SK-N-SH (cell line): ENCODE measurements around the gene PRICKLE2. TPM values are rescaled to one million over a fixed set of nuclear protein-coding genes. Genes with fewer than 3 reads are reported as not detected.

Experiments used
- CTCF ChIA-PET: fragments of 300-600, 350-600 bp; formaldehyde crosslinking; extraction: SDS; loops from one replicate; lab custom pipeline; 2021; lab: Yijun Ruan, JAX
- POLR2A ChIA-PET: fragments of 350-600 bp; sonication (Branson Sonifier 250); formaldehyde crosslinking; extraction: SDS; loops from one replicate; lab custom pipeline; 2020; ENCODE audit warnings: antibody characterized with exemption, inconsistent platforms; lab: Yijun Ruan, JAX
- DNase-seq: peaks from one replicate; pipeline ENCODE4 v3.0.0; 2012
- H2AFZ ChIP-seq: fragments of 200-600 bp; sonication (generic); 2 replicates; pipeline ENCODE4 v1.8.1; 2016; ENCODE audit warnings: antibody characterized with exemption, mild to moderate bottlenecking, low read depth
- H3F3A ChIP-seq: fragments of 200-600 bp; sonication (generic); replicated peaks from 2 replicates; pipeline ENCODE3; 2016; ENCODE audit warnings: antibody characterized with exemption, mild to moderate bottlenecking; ENCODE audit not compliant: insufficient read depth
- H3K27ac ChIP-seq, 2 experiments: fragments of 200-500 bp in 1 of 2; fragments of 200-600 bp in 1 of 2; sonication (Bioruptor generic) in 1 of 2; sonication (generic), shearing (Covaris generic) in 1 of 2; 2 replicates each; pipeline versions ENCODE4 v1.5.1 to v1.6.1; 2014 to 2016; ENCODE audit warnings: low read depth in 2 of 2, inconsistent platforms in 1 of 2, low read length in 1 of 2, mild to moderate bottlenecking in 1 of 2, mixed read lengths in 1 of 2
- H3K27me3 ChIP-seq: fragments of 200-600 bp; sonication (generic), shearing (Covaris generic); 2 replicates; pipeline ENCODE4 v1.6.1; 2016; ENCODE audit warnings: mixed run types; ENCODE audit not compliant: insufficient read depth
- H3K36me3 ChIP-seq, 2 experiments: fragments of 200-500 bp in 1 of 2; fragments of 200-600 bp in 1 of 2; sonication (Bioruptor generic) in 1 of 2; sonication (generic) in 1 of 2; replicated peaks in 1 of 2; 2 replicates each; pipeline versions ENCODE3 to v1.5.1; 2014 to 2016; ENCODE audit warnings: low read length in 1 of 2, mild to moderate bottlenecking in 1 of 2; ENCODE audit not compliant: insufficient read depth in 2 of 2, control insufficient read depth in 1 of 2
- H3K4me1 ChIP-seq, 2 experiments: fragments of 200-500 bp in 1 of 2; fragments of 200-600 bp in 1 of 2; sonication (Bioruptor generic) in 1 of 2; sonication (generic), shearing (Covaris generic) in 1 of 2; 2 replicates each; pipeline versions ENCODE4 v1.5.1 to v1.6.1; 2014 to 2016; ENCODE audit warnings: low read depth in 1 of 2, low read length in 1 of 2, mixed run types in 1 of 2; ENCODE audit not compliant: insufficient read depth in 2 of 2, control insufficient read depth in 1 of 2
- H3K4me2 ChIP-seq: fragments of 200-600 bp; sonication (generic), shearing (Covaris generic); 2 replicates; pipeline ENCODE4 v1.6.1; 2017; ENCODE audit warnings: mixed run types
- H3K4me3 ChIP-seq, 2 experiments: fragments of 200-500 bp in 1 of 2; fragments of 200-600 bp in 1 of 2; sonication (Bioruptor generic) in 1 of 2; sonication (generic), shearing (Covaris generic) in 1 of 2; 2 replicates each; pipeline versions ENCODE4 v1.5.1 to v1.8.1; 2014 to 2016; ENCODE audit warnings: low read depth in 2 of 2, inconsistent platforms in 1 of 2, low read length in 1 of 2, mild to moderate bottlenecking in 1 of 2, mixed read lengths in 1 of 2, moderate library complexity in 1 of 2
- H3K79me2 ChIP-seq: fragments of 200-600 bp; sonication (generic); 2 replicates; pipeline ENCODE4 v1.8.1; 2017; ENCODE audit warnings: mild to moderate bottlenecking; ENCODE audit not compliant: insufficient read depth
- H3K9ac ChIP-seq: fragments of 200-600 bp; sonication (generic); 2 replicates; pipeline ENCODE4 v1.6.1; 2017; ENCODE audit warnings: mixed run types
- H3K9me2 ChIP-seq: fragments of 200-600 bp; sonication (generic); 2 replicates; pipeline ENCODE4 v1.6.1; 2017; ENCODE audit warnings: mixed run types
- H3K9me3 ChIP-seq: fragments of 200-600 bp; sonication (generic); 2 replicates; pipeline ENCODE4 v1.6.1; 2017; ENCODE audit warnings: mixed run types, mild to moderate bottlenecking, moderate library complexity
- H4K20me1 ChIP-seq: fragments of 200-600 bp; sonication (generic); 2 replicates; pipeline ENCODE4 v1.6.1; 2017; ENCODE audit warnings: mild to moderate bottlenecking, mixed run types; ENCODE audit not compliant: insufficient read depth
- CHD2 ChIP-seq: fragments of 150-350 bp; IDR thresholded peaks from 2 replicates; pipeline ENCODE4 v1.6.1; 2018; ENCODE audit warnings: low read length; ENCODE audit not compliant: partially characterized antibody
- ELF1 ChIP-seq: IDR thresholded peaks from 2 replicates; pipeline ENCODE4 v1.4.0; 2012
- FOXJ3 ChIP-seq: sonication (generic); formaldehyde crosslinking; IDR thresholded peaks from 2 replicates; pipeline ENCODE4 v1.5.1; 2020; ENCODE audit warnings: mild to moderate bottlenecking, missing genetic modification reagents
- GABPA ChIP-seq: IDR thresholded peaks from 2 replicates; pipeline ENCODE4 v1.4.0; 2012; ENCODE audit warnings: low read depth, mild to moderate bottlenecking
- MEF2A ChIP-seq: IDR thresholded peaks from 2 replicates; pipeline ENCODE4 v1.4.0; 2012; ENCODE audit warnings: low read depth, borderline replicate concordance
- NFIC ChIP-seq: IDR thresholded peaks from 2 replicates; pipeline ENCODE4 v1.4.0; 2012; ENCODE audit warnings: borderline replicate concordance
- NRF1 ChIP-seq: IDR thresholded peaks from 2 replicates; pipeline ENCODE4 v1.6.1; 2012; ENCODE audit warnings: low read depth, mild to moderate bottlenecking, low read length
- RCOR1 ChIP-seq: fragments of 150-350 bp; IDR thresholded peaks from 2 replicates; pipeline ENCODE4 v1.6.1; 2017; ENCODE audit warnings: antibody characterized with exemption, low read length
- SIN3A ChIP-seq: IDR thresholded peaks from 2 replicates; pipeline ENCODE4 v1.6.1; 2012; ENCODE audit warnings: low read depth, mild to moderate bottlenecking, low read length, moderate library complexity, borderline replicate concordance
- SMC3 ChIP-seq: IDR thresholded peaks from 2 replicates; pipeline ENCODE4 v1.6.1; 2012; ENCODE audit warnings: low read depth, low read length, improper control_type of control experiment
- TCF12 ChIP-seq: IDR thresholded peaks from 2 replicates; pipeline ENCODE4 v1.4.0; 2012
- WGBS: methylation state at CpG from one replicate; pipeline ENCODE4 v1.1.6; 2017; ENCODE audit warnings: low lambda C conversion rate; 5-methylcytosine and 5-hydroxymethylcytosine counted together
- polyA plus RNA-seq, 3 experiments: library from polyadenylated mRNA; depleted of rRNA; stranded (reverse); fragments of >200 nt; gene quantifications; 2 replicates each; pipeline ENCODE4 v1.2.3, GENCODE V29; 2012
- TF ChIP-seq, protein P1 (sequence below): fragments of 200-600 bp; sonication (generic); IDR thresholded peaks from 2 replicates; pipeline ENCODE4 v1.6.1; 2017; ENCODE audit warnings: antibody characterized with exemption, mild to moderate bottlenecking, moderate library complexity
- TF ChIP-seq, protein P2 (sequence below): IDR thresholded peaks from 2 replicates; pipeline ENCODE4 v1.4.0; 2012; ENCODE audit warnings: low read depth
- TF ChIP-seq, protein P3 (sequence below): IDR thresholded peaks from 2 replicates; pipeline ENCODE4 v1.4.0; 2012; ENCODE audit warnings: low read depth, borderline replicate concordance
- TF ChIP-seq, protein P4 (sequence below): fragments of 150-350 bp; IDR thresholded peaks from 2 replicates; pipeline ENCODE4 v1.6.1; 2017; ENCODE audit warnings: antibody characterized with exemption, low read length, low read depth, borderline replicate concordance
- TF ChIP-seq, protein P5 (sequence below): IDR thresholded peaks from 2 replicates; pipeline ENCODE4; 2012

Gene PRICKLE2
- polyA plus RNA-seq, 1 of the 3 experiments (the other 2 are of a cell fraction) = 0.67 TPM

DNA sequence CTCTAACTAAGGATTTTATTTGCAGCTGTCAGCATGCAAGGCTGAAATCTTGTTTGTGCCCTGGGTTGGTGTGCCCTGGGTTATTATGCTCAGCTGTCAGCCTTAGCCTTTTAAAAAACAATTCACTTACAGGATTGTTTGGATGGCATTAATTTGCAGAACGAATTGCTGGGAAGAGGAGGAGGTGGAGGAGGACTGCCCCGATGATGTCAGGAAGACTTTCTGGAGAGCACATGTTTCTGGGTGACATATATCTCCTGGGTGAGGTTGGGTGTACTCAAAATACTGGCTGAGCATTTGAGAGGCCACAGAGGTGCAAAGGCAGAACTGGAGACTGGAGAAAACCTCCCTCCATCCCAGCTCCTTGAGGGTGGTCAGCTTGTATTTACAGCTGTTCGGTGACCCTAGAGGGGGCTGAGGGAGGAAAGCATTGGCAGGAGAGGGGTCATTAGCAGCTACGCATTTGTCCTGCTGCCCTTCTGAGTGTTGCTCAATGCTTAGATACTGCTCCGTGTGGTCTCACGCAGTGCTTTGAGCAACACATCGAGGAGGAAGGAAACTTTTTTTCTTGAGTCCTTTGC is 142.2 kb downstream of the PRICKLE2 start:
- Histone ChIP-seq H3K27ac (no peak overlapping the region), H3K9me2 (no peaks in the 10 kb centered on the region), H4K20me1 (no peaks in the 10 kb centered on the region), H3K4me3 (no peak overlapping the region), H3K79me2 (no peaks in the 10 kb centered on the region), H3F3A (peaks cover 6% of the 10 kb centered on the region), H2AFZ (no peak overlapping the region), H3K27me3 (no peaks in the 10 kb centered on the region), H3K36me3 (no peaks in the 10 kb centered on the region), H3K4me2 (no peak overlapping the region), H3K9me3 (no peaks in the 10 kb centered on the region; the same call in 1 of the 2 replicates), H3K9ac (no peak overlapping the region), H3K4me1 (no peaks in the 10 kb centered on the region; a peak in 1 of 4 replicates)
- 83% methylated on average over 7 of the region's 7 CpGs for WGBS
- POLR2A ChIA-PET = no interaction called here
- TF ChIP-seq, protein P1, sequence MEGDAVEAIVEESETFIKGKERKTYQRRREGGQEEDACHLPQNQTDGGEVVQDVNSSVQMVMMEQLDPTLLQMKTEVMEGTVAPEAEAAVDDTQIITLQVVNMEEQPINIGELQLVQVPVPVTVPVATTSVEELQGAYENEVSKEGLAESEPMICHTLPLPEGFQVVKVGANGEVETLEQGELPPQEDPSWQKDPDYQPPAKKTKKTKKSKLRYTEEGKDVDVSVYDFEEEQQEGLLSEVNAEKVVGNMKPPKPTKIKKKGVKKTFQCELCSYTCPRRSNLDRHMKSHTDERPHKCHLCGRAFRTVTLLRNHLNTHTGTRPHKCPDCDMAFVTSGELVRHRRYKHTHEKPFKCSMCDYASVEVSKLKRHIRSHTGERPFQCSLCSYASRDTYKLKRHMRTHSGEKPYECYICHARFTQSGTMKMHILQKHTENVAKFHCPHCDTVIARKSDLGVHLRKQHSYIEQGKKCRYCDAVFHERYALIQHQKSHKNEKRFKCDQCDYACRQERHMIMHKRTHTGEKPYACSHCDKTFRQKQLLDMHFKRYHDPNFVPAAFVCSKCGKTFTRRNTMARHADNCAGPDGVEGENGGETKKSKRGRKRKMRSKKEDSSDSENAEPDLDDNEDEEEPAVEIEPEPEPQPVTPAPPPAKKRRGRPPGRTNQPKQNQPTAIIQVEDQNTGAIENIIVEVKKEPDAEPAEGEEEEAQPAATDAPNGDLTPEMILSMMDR = no peak
- TF ChIP-seq ELF1 (no peak), TCF12 (no peak), NRF1 (no peak), SMC3 (no peak), FOXJ3 (no peak), MEF2A (no peak)
- TF ChIP-seq, protein P2, sequence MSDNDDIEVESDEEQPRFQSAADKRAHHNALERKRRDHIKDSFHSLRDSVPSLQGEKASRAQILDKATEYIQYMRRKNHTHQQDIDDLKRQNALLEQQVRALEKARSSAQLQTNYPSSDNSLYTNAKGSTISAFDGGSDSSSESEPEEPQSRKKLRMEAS = no peak
- TF ChIP-seq, protein P3, sequence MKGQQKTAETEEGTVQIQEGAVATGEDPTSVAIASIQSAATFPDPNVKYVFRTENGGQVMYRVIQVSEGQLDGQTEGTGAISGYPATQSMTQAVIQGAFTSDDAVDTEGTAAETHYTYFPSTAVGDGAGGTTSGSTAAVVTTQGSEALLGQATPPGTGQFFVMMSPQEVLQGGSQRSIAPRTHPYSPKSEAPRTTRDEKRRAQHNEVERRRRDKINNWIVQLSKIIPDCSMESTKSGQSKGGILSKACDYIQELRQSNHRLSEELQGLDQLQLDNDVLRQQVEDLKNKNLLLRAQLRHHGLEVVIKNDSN = no peak
- DNase-seq = no peak
- CTCF ChIA-PET = interaction anchor here (1.1 to 1.2 kb wide), 2 partner anchors 17 to 60 kb away, joined by 3 read pairs; partner anchors contain the start of gene PSMD6

DNA sequence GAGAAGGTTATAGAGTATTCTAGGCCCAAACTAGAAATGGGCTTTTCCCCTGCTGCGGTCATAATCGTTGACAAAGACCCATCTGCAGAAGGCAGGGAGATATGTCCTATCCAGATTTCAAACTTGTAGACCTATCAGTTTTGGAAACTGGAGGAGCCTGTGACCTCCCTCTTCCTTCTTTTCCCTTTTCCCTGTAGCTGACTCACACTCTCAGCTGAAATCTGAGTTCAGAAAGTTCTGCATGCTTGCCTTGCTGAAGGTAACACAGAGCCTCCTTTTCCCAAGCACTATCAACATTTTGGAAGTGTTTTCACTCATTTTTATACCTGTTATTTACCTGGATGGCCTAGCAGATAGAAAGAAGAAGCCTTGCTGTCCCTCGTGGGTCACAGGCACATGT is 142.9 kb downstream of the PRICKLE2 start:
- TF ChIP-seq, protein P4, sequence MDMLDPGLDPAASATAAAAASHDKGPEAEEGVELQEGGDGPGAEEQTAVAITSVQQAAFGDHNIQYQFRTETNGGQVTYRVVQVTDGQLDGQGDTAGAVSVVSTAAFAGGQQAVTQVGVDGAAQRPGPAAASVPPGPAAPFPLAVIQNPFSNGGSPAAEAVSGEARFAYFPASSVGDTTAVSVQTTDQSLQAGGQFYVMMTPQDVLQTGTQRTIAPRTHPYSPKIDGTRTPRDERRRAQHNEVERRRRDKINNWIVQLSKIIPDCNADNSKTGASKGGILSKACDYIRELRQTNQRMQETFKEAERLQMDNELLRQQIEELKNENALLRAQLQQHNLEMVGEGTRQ = no peak
- TF ChIP-seq, protein P5, sequence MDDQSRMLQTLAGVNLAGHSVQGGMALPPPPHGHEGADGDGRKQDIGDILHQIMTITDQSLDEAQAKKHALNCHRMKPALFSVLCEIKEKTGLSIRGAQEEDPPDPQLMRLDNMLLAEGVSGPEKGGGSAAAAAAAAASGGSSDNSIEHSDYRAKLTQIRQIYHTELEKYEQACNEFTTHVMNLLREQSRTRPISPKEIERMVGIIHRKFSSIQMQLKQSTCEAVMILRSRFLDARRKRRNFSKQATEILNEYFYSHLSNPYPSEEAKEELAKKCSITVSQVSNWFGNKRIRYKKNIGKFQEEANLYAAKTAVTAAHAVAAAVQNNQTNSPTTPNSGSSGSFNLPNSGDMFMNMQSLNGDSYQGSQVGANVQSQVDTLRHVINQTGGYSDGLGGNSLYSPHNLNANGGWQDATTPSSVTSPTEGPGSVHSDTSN = no peak
- TF ChIP-seq, protein P3 = no peak
- no peak for TF ChIP-seq CHD2
- TF ChIP-seq NFIC = no peak
- TF ChIP-seq RCOR1 = no peak
- TF ChIP-seq SIN3A = no peak
- TF ChIP-seq GABPA = no peak
- no peak for DNase-seq

More for the DNA sequence above, 142.9 kb downstream of the PRICKLE2 start:
- WGBS = 77% methylated on average over 3 of the region's 3 CpGs
- H3K79me2 ChIP-seq = no peaks in the 10 kb centered on the region
- no peak overlapping the region for H3K4me2 ChIP-seq
- no peaks in the 10 kb centered on the region; the same call in 1 of the 2 replicates for H3K9me3 ChIP-seq
- H3K27ac ChIP-seq = no peak overlapping the region
- H3K36me3 ChIP-seq = no peaks in the 10 kb centered on the region
- H3F3A ChIP-seq = peaks cover 6% of the 10 kb centered on the region
- POLR2A ChIA-PET = no interaction called here
- H3K9me2 ChIP-seq = no peaks in the 10 kb centered on the region
- no peaks in the 10 kb centered on the region for H4K20me1 ChIP-seq
- CTCF ChIA-PET = interaction anchor here (1.2 kb wide), 1 partner anchor 18 kb away, joined by 3 read pairs; no protein-coding TSS in a partner anchor
- H3K9ac ChIP-seq = no peak overlapping the region
- no peak overlapping the region for H3K4me3 ChIP-seq
- H3K4me1 ChIP-seq = no peaks in the 10 kb centered on the region; a peak in 1 of 4 replicates
- H2AFZ ChIP-seq = no peak overlapping the region
- no peaks in the 10 kb centered on the region for H3K27me3 ChIP-seq
